IMR-90 (cell line): ENCODE measurements around the gene AFG1L. TPM values are rescaled to one million over a fixed set of nuclear protein-coding genes. Genes with fewer than 3 reads are reported as not detected.

ENCODE experiments used
- ATAC-seq: fragments of 200-7000 bp; cut with Tn5 transposase; 2 replicates; pipeline ENCODE4 v1.9.1; 2020; ENCODE audit warnings: low read depth, mild to moderate bottlenecking, moderate library complexity
- BruUV-seq: library from RNA; stranded (reverse); fragments of 400-500 nt; replicated peaks from 2 replicates; lab custom pipeline; 2021; lab: Mats Ljungman, UMichigan
- CTCF ChIA-PET: fragments of 300-600 bp; formaldehyde crosslinking; extraction: SDS; loops from one replicate; lab custom pipeline; 2021; ENCODE audit warnings: antibody characterized with exemption; lab: Yijun Ruan, JAX
- POLR2A ChIA-PET: fragments of 300-600 bp; sonication (Branson Sonifier 250); formaldehyde crosslinking; loops from one replicate; lab custom pipeline; 2022; ENCODE audit warnings: antibody characterized with exemption; ENCODE audit not compliant: unreplicated experiment; lab: Charles Lee
- DNase-seq: peaks from one replicate; pipeline ENCODE4 v3.0.0; 2013
- H2AFZ ChIP-seq: replicated peaks from 2 replicates; pipeline ENCODE3; 2013; ENCODE audit warnings: low read length, mild to moderate bottlenecking; ENCODE audit not compliant: poor library complexity
- H2AK5ac ChIP-seq: 2 replicates; pipeline ENCODE4 v1.6.1; 2013; ENCODE audit warnings: low read depth, low read length, inconsistent platforms
- H2AK9ac ChIP-seq: replicated peaks from 2 replicates; pipeline ENCODE3; 2013; ENCODE audit warnings: mild to moderate bottlenecking, low read depth, low read length, moderate library complexity; ENCODE audit not compliant: poor library complexity
- H2BK120ac ChIP-seq: 2 replicates; pipeline ENCODE4 v1.6.1; 2013; ENCODE audit warnings: low read depth, low read length, inconsistent platforms
- H2BK15ac ChIP-seq: 3 replicates; pipeline ENCODE4 v1.6.1; 2013; ENCODE audit warnings: low read depth, low read length, inconsistent platforms
- H2BK20ac ChIP-seq: 2 replicates; pipeline ENCODE4 v1.6.1; 2013; ENCODE audit warnings: low read depth, mild to moderate bottlenecking, inconsistent platforms, low read length, moderate library complexity
- H2BK5ac ChIP-seq: 2 replicates; pipeline ENCODE4 v1.6.1; 2013; ENCODE audit warnings: mild to moderate bottlenecking, low read depth, low read length, inconsistent platforms; ENCODE audit not compliant: poor library complexity, severe bottlenecking
- H3K14ac ChIP-seq: replicated peaks from 2 replicates; pipeline ENCODE4 v1.6.1; 2013; ENCODE audit warnings: low read depth, low read length, inconsistent platforms
- H3K18ac ChIP-seq: 2 replicates; pipeline ENCODE4 v1.6.1; 2013; ENCODE audit warnings: low read depth, low read length, control low read depth
- H3K23ac ChIP-seq: 2 replicates; pipeline ENCODE4 v1.6.1; 2013; ENCODE audit warnings: low read depth, low read length, inconsistent platforms
- H3K27ac ChIP-seq: 2 replicates; pipeline ENCODE4 v1.5.1; 2013; ENCODE audit warnings: mild to moderate bottlenecking, control low read depth, low read length; ENCODE audit not compliant: insufficient read depth
- H3K27me3 ChIP-seq: 2 replicates; pipeline ENCODE4 v1.6.1; 2013; ENCODE audit warnings: low read length; ENCODE audit not compliant: control insufficient read depth, insufficient read depth
- H3K36me3 ChIP-seq: 2 replicates; pipeline ENCODE4 v1.6.1; 2013; ENCODE audit warnings: low read length, mixed read lengths; ENCODE audit not compliant: control insufficient read depth, insufficient read depth
- H3K4ac ChIP-seq: 2 replicates; pipeline ENCODE4 v1.6.1; 2013; ENCODE audit warnings: low read depth, low read length, inconsistent platforms
- H3K4me1 ChIP-seq: 2 replicates; pipeline ENCODE4 v1.6.1; 2013; ENCODE audit warnings: low read length, mixed read lengths; ENCODE audit not compliant: control insufficient read depth, insufficient read depth
- H3K4me2 ChIP-seq: 2 replicates; pipeline ENCODE4 v1.6.1; 2013; ENCODE audit warnings: low read depth, mild to moderate bottlenecking, control low read depth, low read length, moderate library complexity
- H3K4me3 ChIP-seq: 2 replicates; pipeline ENCODE4 v1.5.1; 2013; ENCODE audit warnings: low read depth, mild to moderate bottlenecking, control low read depth, low read length, moderate library complexity; ENCODE audit not compliant: insufficient read depth
- H3K56ac ChIP-seq: 2 replicates; pipeline ENCODE4 v1.6.1; 2013; ENCODE audit warnings: low read length, inconsistent platforms; ENCODE audit not compliant: insufficient read depth; ENCODE audit errors: extremely low read depth
- H3K79me1 ChIP-seq, 2 experiments: 2 replicates each; pipeline ENCODE4 v1.6.1; 2013; ENCODE audit warnings: low read length in 2 of 2, inconsistent platforms in 1 of 2, low read depth in 1 of 2
- H3K9ac ChIP-seq: 2 replicates; pipeline ENCODE4 v1.6.1; 2013; ENCODE audit warnings: low read depth, low read length, control low read depth
- H3K9me1 ChIP-seq: 2 replicates; pipeline ENCODE4 v1.6.1; 2013; ENCODE audit warnings: low read length, inconsistent platforms; ENCODE audit not compliant: insufficient read depth
- H3K9me3 ChIP-seq: 2 replicates; pipeline ENCODE4 v1.6.1; 2013; ENCODE audit warnings: low read length; ENCODE audit not compliant: control insufficient read depth, insufficient read depth
- H4K20me1 ChIP-seq: 2 replicates; pipeline ENCODE4 v1.6.1; 2013; ENCODE audit warnings: low read length, inconsistent platforms; ENCODE audit not compliant: insufficient read depth
- H4K5ac ChIP-seq: 2 replicates; pipeline ENCODE4 v1.6.1; 2013; ENCODE audit warnings: mild to moderate bottlenecking, low read depth, low read length, control low read depth
- H4K8ac ChIP-seq, 2 experiments: 2 replicates each; pipeline ENCODE4 v1.6.1; 2013; ENCODE audit warnings: low read depth in 2 of 2, low read length in 2 of 2, control low read depth in 1 of 2, inconsistent platforms in 1 of 2
- H4K91ac ChIP-seq: 2 replicates; pipeline ENCODE4 v1.6.1; 2013; ENCODE audit warnings: low read depth, low read length, inconsistent platforms; ENCODE audit not compliant: insufficient read depth
- CEBPB ChIP-seq: IDR thresholded peaks from 2 replicates; pipeline ENCODE4 v1.6.1; 2012; ENCODE audit warnings: low read depth, low read length, improper control_type of control experiment
- CHD1 ChIP-seq: IDR thresholded peaks from 2 replicates; pipeline ENCODE4 v1.6.1; 2012; ENCODE audit warnings: low read depth, low read length, improper control_type of control experiment
- ELK1 ChIP-seq: fragments of 150-350 bp; IDR thresholded peaks from 2 replicates; pipeline ENCODE4 v1.6.1; 2016; ENCODE audit warnings: low read depth, mild to moderate bottlenecking, low read length, moderate library complexity, borderline replicate concordance
- MAFK ChIP-seq: IDR thresholded peaks from 2 replicates; pipeline ENCODE4 v1.6.1; 2012; ENCODE audit warnings: low read depth, low read length, improper control_type of control experiment
- MAZ ChIP-seq: IDR thresholded peaks from 2 replicates; pipeline ENCODE4 v1.6.1; 2012; ENCODE audit warnings: low read depth, mild to moderate bottlenecking, low read length, improper control_type of control experiment, moderate library complexity, borderline replicate concordance
- NFE2L2 ChIP-seq: fragments of 150-350 bp; IDR thresholded peaks from 2 replicates; pipeline ENCODE4 v1.6.1; 2016; ENCODE audit warnings: low read depth, mild to moderate bottlenecking, low read length
- POLR2A ChIP-seq: IDR thresholded peaks from 2 replicates; pipeline ENCODE4 v1.6.1; 2012; ENCODE audit warnings: mild to moderate bottlenecking, low read depth, low read length
- RAD21 ChIP-seq: IDR thresholded peaks from 2 replicates; pipeline ENCODE4 v1.6.1; 2012; ENCODE audit warnings: low read length, improper control_type of control experiment
- RCOR1 ChIP-seq: IDR thresholded peaks from 2 replicates; pipeline ENCODE4 v1.6.1; 2012; ENCODE audit warnings: mild to moderate bottlenecking, low read length, improper control_type of control experiment; ENCODE audit not compliant: insufficient replicate concordance
- RFX5 ChIP-seq: IDR thresholded peaks from 2 replicates; pipeline ENCODE4 v1.8.0; 2012; ENCODE audit warnings: low read depth, mild to moderate bottlenecking, low read length, moderate library complexity
- SMC3 ChIP-seq: fragments of 150-350 bp; IDR thresholded peaks from 2 replicates; pipeline ENCODE4 v1.6.1; 2016; ENCODE audit warnings: low read depth, mild to moderate bottlenecking, antibody characterized with exemption, low read length, moderate library complexity
- USF2 ChIP-seq: fragments of 150-350 bp; IDR thresholded peaks from 2 replicates; pipeline ENCODE4 v1.6.1; 2017; ENCODE audit warnings: mild to moderate bottlenecking, antibody characterized with exemption, low read length, low read depth
- WGBS, 2 experiments: methylation state at CpG; one replicate each; pipeline versions ENCODE4 v1.1.5 to v1.1.7; 2013; ENCODE audit warnings: missing lambda C conversion rate in 2 of 2; ENCODE audit not compliant: insufficient read length in 1 of 2; ENCODE audit errors: extremely low coverage in 2 of 2; 5-methylcytosine and 5-hydroxymethylcytosine counted together
- dilution Hi-C: fragments of 300-500 bp; cut with HindIII; formaldehyde crosslinking; loops from one replicate; pipeline ENCODE4 v1.14.3; 2018; ENCODE audit warnings: low sequenced_read_pairs; ENCODE audit not compliant: unreplicated experiment
- in situ Hi-C: fragments of 300-500 bp; cut with MboI; formaldehyde crosslinking; loops from 3 replicates; pipeline ENCODE4 v1.14.3; 2019; ENCODE audit warnings: low sequenced_read_pairs, inconsistent platforms, mixed read lengths
- intact Hi-C: fragments of 100-400 bp; cut with micrococcal nuclease; formaldehyde crosslinking; loops from 2 replicates; pipeline ENCODE4 v1.10.0; 2022
- polyA plus RNA-seq, 3 experiments: library from polyadenylated mRNA; depleted of rRNA; stranded (reverse); fragments of >200 nt; gene quantifications; 2 replicates each; pipeline ENCODE4 v1.2.3, GENCODE V29; 2012; ENCODE audit warnings: low replicate concordance in 1 of 3
- total RNA-seq: library from RNA; depleted of rRNA; stranded (reverse); fragments of >200 nt; gene quantifications from 2 replicates; pipeline ENCODE4 v1.2.3, GENCODE V29; 2012
- TF ChIP-seq, protein P1 (sequence below): conservative IDR thresholded peaks from 2 replicates; pipeline ENCODE4 v1.5.1; 2012; ENCODE audit warnings: mild to moderate bottlenecking, low read depth, low read length, improper control_type of control experiment

The AFG1L gene
- total and polyA plus RNA-seq, 2 of the 4 experiments (the other 2 are of a cell fraction), result 1.0 to 2.0 TPM

DNA sequence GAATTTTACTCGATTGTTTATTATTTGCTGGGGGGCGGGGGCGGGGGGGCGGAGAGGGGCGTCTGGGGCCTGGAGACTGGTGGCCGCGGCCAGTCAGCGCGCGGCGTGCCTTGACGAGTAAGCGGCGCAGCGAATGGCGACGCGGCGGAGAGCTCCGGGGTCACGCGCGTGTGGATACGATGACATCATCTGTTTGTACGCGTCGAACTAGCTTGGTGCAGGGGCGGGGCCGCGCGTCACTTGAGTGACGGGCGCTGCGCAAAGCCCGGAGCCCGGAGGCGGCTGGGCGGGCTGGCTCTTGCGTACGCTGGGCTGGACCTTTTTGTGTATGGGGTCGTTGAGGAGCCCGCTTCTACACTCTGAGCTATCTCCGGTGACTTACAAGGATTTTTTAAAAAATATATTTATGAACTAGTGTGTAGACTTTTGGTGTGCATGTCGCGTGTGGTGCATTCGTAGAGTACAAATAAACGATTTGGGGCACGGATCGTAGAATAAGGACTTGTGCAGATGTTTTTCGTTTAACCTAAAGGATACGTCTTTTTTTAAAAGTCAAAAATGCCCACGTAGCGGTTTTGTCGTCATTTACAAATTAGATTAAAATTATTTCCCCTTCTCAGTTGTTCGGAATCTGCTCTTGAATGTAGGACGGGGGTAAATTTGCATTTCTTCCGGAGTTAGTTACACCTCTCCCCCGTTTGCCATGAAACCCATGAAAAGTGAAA lies 263.7 kb downstream of the AFG1L start:
- CTCF ChIA-PET, result interaction anchor here (0.8 kb wide), 1 partner anchor 516 kb away, joined by 4 read pairs; no protein-coding TSS in a partner anchor
- Histone ChIP-seq H2AK5ac (peak overlapping the region; percentile 44), H3K9me1 (peaks cover 9% of the 10 kb centered on the region), H3K56ac (peak overlapping the region; percentile 84), H3K4me2 (peak overlapping the region; percentile 83), H2BK20ac (peak overlapping the region; percentile 2; the same call in 1 of the 2 replicates), H3K4ac (peak overlapping the region; percentile 53), H3K27me3 (no peaks in the 10 kb centered on the region), H3K9ac (peak overlapping the region; percentile 94), H3K9me3 (no peaks in the 10 kb centered on the region), H3K4me1 (peaks cover 12% of the 10 kb centered on the region), H4K8ac (peak overlapping the region; percentile 64 to 79; a peak in 3 of 4 replicates), H4K91ac (peak overlapping the region; percentile 76), H3K4me3 (peak overlapping the region; percentile 79), H3K79me1 (peaks cover 0 to 24% of the 10 kb centered on the region in 2 experiments; a peak in 2 of 4 replicates), H3K36me3 (peaks cover 5% of the 10 kb centered on the region; the same call in 1 of the 2 replicates), H2AK9ac (peak overlapping the region; percentile 93), H3K14ac (peak overlapping the region; percentile 77), H3K18ac (peak overlapping the region; percentile 68), H3K23ac (peak overlapping the region; percentile 68), H4K20me1 (peaks cover 18% of the 10 kb centered on the region), H2BK15ac (peak overlapping the region; percentile 79; the same call in 1 of the 3 replicates), H2BK120ac (peak overlapping the region; percentile 59), H2AFZ (peak overlapping the region; percentile 95), H2BK5ac (peak overlapping the region; percentile 91), H4K5ac (peak overlapping the region; percentile 58), H3K27ac (peak overlapping the region; percentile 94)
- BruUV-seq, result no TSS peak
- peak; percentile 55 for ATAC-seq
- WGBS, 2 experiments, result 2% methylated on average over 19 of the region's 58 CpGs; no CpG with 5 or more reads in 1 of the 2 experiments
- intact Hi-C loops (loop anchor here (5.0 kb wide), 3 partner anchors 334 to 824 kb away; partner anchors contain the start of gene CD164), in situ Hi-C loops (no loop called here), dilution Hi-C loops (no loop called here)
- POLR2A ChIA-PET, result interaction anchor here (0.6 to 0.7 kb wide), 3 partner anchors 312 to 1485 kb away, joined by 3 to 8 read pairs (median 3); no protein-coding TSS in a partner anchor
- DNase-seq, result peak; percentile 99
- TF ChIP-seq POLR2A, result no peak
- TF ChIP-seq, protein P1, sequence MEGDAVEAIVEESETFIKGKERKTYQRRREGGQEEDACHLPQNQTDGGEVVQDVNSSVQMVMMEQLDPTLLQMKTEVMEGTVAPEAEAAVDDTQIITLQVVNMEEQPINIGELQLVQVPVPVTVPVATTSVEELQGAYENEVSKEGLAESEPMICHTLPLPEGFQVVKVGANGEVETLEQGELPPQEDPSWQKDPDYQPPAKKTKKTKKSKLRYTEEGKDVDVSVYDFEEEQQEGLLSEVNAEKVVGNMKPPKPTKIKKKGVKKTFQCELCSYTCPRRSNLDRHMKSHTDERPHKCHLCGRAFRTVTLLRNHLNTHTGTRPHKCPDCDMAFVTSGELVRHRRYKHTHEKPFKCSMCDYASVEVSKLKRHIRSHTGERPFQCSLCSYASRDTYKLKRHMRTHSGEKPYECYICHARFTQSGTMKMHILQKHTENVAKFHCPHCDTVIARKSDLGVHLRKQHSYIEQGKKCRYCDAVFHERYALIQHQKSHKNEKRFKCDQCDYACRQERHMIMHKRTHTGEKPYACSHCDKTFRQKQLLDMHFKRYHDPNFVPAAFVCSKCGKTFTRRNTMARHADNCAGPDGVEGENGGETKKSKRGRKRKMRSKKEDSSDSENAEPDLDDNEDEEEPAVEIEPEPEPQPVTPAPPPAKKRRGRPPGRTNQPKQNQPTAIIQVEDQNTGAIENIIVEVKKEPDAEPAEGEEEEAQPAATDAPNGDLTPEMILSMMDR, result no peak
- TF ChIP-seq RFX5, result no peak
- TF ChIP-seq CEBPB, result peak; percentile 44
- peak; percentile 24; the same call in 1 of the 2 replicates for TF ChIP-seq RAD21
- peak; percentile 63; the same call in 1 of the 2 replicates for TF ChIP-seq USF2
- TF ChIP-seq ELK1, result no peak
- TF ChIP-seq RCOR1, result no peak
- peak; percentile 78 for TF ChIP-seq MAFK
- TF ChIP-seq SMC3, result 0 out of 2 replicates have a peak, but pooled peaks have one; percentile 28
- peak; percentile 84; the same call in 1 of the 2 replicates for TF ChIP-seq MAZ
- TF ChIP-seq NFE2L2, result no peak
- TF ChIP-seq CHD1, result no peak
